Calu3 (cell line): ENCODE measurements around the gene CCDC102A. TPM values are rescaled to one million over a fixed set of nuclear protein-coding genes. Genes with fewer than 3 reads are reported as not detected.

Experiments
- BruUV-seq: library from RNA; stranded (reverse); fragments of 400-500 nt; replicated peaks from 2 replicates; lab custom pipeline; 2021; lab: Mats Ljungman, UMichigan
- CTCF ChIA-PET: fragments of 300-600 bp; sonication (Branson Sonifier 250); formaldehyde crosslinking; loops from one replicate; lab custom pipeline; 2022; ENCODE audit warnings: antibody characterized with exemption; lab: Charles Lee
- DNase-seq: peaks from one replicate; pipeline ENCODE4 v3.0.0; 2022
- H3K27ac Mint-ChIP-seq: one replicate; pipeline ENCODE4 v1.8.0; 2022; ENCODE audit warnings: mixed read lengths; ENCODE audit not compliant: unreplicated experiment
- H3K27me3 Mint-ChIP-seq: one replicate; pipeline ENCODE4 v1.8.0; 2022; ENCODE audit warnings: mixed read lengths; ENCODE audit not compliant: unreplicated experiment
- H3K36me3 Mint-ChIP-seq: one replicate; pipeline ENCODE4 v1.8.0; 2022; ENCODE audit warnings: mild to moderate bottlenecking, moderate library complexity, mixed read lengths; ENCODE audit not compliant: insufficient read depth, unreplicated experiment
- H3K4me1 Mint-ChIP-seq: one replicate; pipeline ENCODE4 v1.8.0; 2022; ENCODE audit warnings: mild to moderate bottlenecking, low read depth, mixed read lengths; ENCODE audit not compliant: unreplicated experiment
- H3K4me3 Mint-ChIP-seq: one replicate; pipeline ENCODE4 v1.8.0; 2022; ENCODE audit warnings: mild to moderate bottlenecking, low read depth, moderate library complexity, mixed read lengths; ENCODE audit not compliant: unreplicated experiment
- H3K9me3 Mint-ChIP-seq: one replicate; pipeline ENCODE4 v1.8.0; 2022; ENCODE audit warnings: low read depth, mixed read lengths; ENCODE audit not compliant: unreplicated experiment
- CTCF ChIP-seq: fragments of 200-600 bp; IDR thresholded peaks from one replicate; pipeline ENCODE4 v1.8.0; 2022; ENCODE audit warnings: antibody characterized with exemption; ENCODE audit not compliant: unreplicated experiment
- intact Hi-C: fragments of 100-400 bp; cut with micrococcal nuclease; formaldehyde crosslinking; loops from one replicate; pipeline ENCODE4 v1.10.0; 2022; ENCODE audit not compliant: unreplicated experiment
- total RNA-seq: library from RNA; stranded (reverse); gene quantifications from 2 replicates; pipeline ENCODE4 v1.2.3, GENCODE V29; 2022

The CCDC102A gene
- total RNA-seq, 1 experiment from 2014 or later: 6.8 TPM

- intact Hi-C loops: no loop called here
- no peak for TF ChIP-seq CTCF
- CTCF ChIA-PET: no interaction called here
- Mint-ChIP-seq H3K4me3 (no peak overlapping the region), H3K9me3 (no peaks in the 10 kb centered on the region), H3K36me3 (peaks cover 8% of the 10 kb centered on the region), H3K27ac (peak overlapping the region; percentile 24), H3K27me3 (no peaks in the 10 kb centered on the region), H3K4me1 (peaks cover 27% of the 10 kb centered on the region)
- BruUV-seq: no TSS peak
- DNase-seq: no peak
Observed at GRCh38 chr16:57477531-57478202, 58.7 kb downstream of the CCDC102A start.

- DNase-seq: no peak
- peaks cover 35% of the 10 kb centered on the region for H3K4me1 Mint-ChIP-seq
- H3K27me3 Mint-ChIP-seq: no peaks in the 10 kb centered on the region
- CTCF ChIA-PET: no interaction called here
- BruUV-seq: no TSS peak
- peak overlapping the region; percentile 24 for H3K27ac Mint-ChIP-seq
- H3K9me3 Mint-ChIP-seq: no peaks in the 10 kb centered on the region
- intact Hi-C loops: no loop called here
- H3K36me3 Mint-ChIP-seq: peaks cover 17% of the 10 kb centered on the region
- no peak for TF ChIP-seq CTCF
- H3K4me3 Mint-ChIP-seq: no peak overlapping the region
Observed at GRCh38 chr16:57476546-57477410, 59.6 kb downstream of the CCDC102A start.

- Mint-ChIP-seq H3K9me3 (no peaks in the 10 kb centered on the region), H3K36me3 (peaks cover 18% of the 10 kb centered on the region), H3K4me1 (peaks cover 35% of the 10 kb centered on the region), H3K4me3 (no peak overlapping the region), H3K27ac (no peak overlapping the region), H3K27me3 (no peaks in the 10 kb centered on the region)
- peak; percentile 26 for TF ChIP-seq CTCF
- intact Hi-C loops: no loop called here
- CTCF ChIA-PET: interaction anchor here (0.6 kb wide), 1 partner anchor 36 kb away, joined by 4 read pairs; no protein-coding TSS in a partner anchor
- DNase-seq: peak; percentile 43
- BruUV-seq: no TSS peak
Observed at GRCh38 chr16:57475711-57476339, 60.5 kb downstream of the CCDC102A start.
